Fibroblast of skin of scalp (primary cell): Measurements from ENCODE around the gene SLC12A7.

Experiments used
- DNase-seq: peaks from one replicate; pipeline ENCODE4 v3.0.0-alpha.2; 2013

Gene SLC12A7

GRCh38 chr5:1017056-1017455, 94.8 kb downstream of the SLC12A7 start:
- no peak for DNase-seq

GRCh38 chr5:1016476-1016875, 95.4 kb downstream of the SLC12A7 start:
- DNase-seq: no peak

- no peak for DNase-seq
Observed at GRCh38 chr5:1016036-1016435, 95.8 kb downstream of the SLC12A7 start.

DNA sequence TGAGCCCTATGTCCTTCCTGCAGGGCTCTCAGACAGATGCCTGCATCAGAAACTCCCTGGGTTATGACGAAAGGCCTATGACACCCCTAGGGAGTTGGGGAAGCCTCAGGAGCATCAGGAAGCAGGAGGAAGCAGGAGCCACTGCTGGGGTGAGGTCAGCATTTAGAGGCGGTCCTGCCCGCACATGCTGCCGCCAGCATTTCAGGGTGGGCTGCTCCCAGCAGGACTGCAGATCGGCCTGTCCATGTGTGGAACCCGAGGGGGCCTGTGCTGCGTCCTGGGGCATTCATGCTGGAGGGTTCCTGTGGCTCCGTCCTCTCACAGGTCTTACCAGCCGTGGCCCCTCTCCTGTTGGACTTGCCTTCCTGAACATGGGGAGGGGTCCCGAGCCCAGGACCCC, 96.4 kb downstream of the SLC12A7 start:
- no peak for DNase-seq

- no peak for DNase-seq
Observed at GRCh38 chr5:1014781-1015221, 97.1 kb downstream of the SLC12A7 start.

DNA sequence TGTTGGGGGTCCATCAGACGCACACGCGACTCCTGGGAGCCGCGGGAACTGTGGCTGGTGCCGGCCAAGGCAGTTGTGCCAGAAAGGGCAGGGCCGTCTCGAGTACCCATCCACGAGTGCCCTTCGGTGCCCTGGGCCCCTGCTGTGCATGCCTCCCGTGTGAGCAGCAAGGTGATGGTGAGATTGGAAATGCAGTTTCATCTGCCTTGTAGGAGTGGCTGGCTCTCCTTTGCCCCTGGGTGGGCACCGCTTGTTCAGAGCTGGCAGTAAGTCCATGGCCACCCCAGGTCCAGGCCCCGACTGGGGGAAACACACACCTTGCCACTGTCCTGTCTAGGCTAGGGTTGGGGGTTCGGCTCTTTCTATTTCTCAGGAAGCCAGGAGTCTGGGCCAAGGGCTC, 97.5 kb downstream of the SLC12A7 start:
- DNase-seq: no peak

GRCh38 chr5:1013948-1014301, 97.9 kb downstream of the SLC12A7 start:
- no peak for DNase-seq

GRCh38 chr5:1013238-1013947, 98.5 kb downstream of the SLC12A7 start:
- DNase-seq: no peak

DNA sequence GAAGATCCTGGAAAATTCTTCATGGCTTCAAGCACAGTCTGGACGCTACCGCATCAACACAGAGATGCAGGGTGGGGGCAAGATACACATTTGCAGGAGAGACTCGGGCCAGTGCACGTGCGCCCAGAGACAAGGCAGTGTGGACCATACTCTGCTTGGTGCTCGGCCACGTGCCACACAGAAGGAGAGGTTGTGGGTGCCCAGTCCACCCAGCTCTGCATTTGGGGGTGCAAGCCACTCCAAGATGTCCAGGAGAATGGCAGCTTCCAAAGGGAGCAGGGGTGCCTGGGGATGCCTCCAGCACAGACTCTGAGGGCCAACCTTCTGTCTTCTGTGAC, 99.0 kb downstream of the SLC12A7 start:
- no peak for DNase-seq

- no peak for DNase-seq
Observed at GRCh38 chr5:1012313-1012841, 99.5 kb downstream of the SLC12A7 start.

GRCh38 chr5:1011741-1012312, 100.0 kb downstream of the SLC12A7 start:
- DNase-seq: no peak

GRCh38 chr5:1011226-1011631, 100.6 kb downstream of the SLC12A7 start:
- DNase-seq: no peak

DNA sequence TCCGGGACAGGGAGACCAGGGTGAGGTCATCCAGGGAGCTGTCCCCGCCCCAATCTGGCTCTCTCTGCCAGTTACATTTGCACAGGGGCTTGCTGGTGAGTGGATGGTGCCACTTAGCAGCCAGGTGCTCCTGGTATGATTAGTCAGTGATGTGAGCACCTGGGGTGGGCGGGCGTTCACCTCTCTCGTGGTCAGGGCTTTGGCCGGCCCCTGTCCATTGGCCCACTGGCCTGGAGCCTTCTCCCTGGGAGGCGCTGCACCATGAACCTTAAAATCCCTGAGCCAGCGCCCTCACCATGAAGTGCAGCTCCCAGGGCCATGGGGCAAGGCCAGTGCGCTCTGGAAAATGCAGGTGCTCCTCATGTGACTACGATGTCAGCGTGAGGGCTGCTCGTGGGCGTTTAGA, 101.2 kb downstream of the SLC12A7 start:
- DNase-seq: no peak

DNA sequence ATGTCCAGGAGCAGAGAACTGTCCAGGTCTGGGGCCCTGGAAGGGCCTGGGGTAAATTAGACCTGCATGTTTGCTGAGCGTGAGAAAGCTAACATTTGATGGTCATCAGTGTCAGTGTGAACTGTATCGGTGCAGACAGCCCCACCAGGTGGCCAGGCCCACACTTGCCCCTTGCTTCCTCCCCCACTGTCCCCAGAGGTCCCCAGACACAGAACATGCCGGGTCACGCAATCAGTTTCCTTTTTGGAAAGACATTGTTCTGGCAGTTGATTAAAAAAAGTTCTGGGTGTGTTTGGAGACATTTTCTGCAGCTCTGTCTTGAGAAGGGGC, 101.7 kb downstream of the SLC12A7 start:
- DNase-seq: no peak

- DNase-seq: no peak
Observed at GRCh38 chr5:1009359-1010180, 102.3 kb downstream of the SLC12A7 start.

DNA sequence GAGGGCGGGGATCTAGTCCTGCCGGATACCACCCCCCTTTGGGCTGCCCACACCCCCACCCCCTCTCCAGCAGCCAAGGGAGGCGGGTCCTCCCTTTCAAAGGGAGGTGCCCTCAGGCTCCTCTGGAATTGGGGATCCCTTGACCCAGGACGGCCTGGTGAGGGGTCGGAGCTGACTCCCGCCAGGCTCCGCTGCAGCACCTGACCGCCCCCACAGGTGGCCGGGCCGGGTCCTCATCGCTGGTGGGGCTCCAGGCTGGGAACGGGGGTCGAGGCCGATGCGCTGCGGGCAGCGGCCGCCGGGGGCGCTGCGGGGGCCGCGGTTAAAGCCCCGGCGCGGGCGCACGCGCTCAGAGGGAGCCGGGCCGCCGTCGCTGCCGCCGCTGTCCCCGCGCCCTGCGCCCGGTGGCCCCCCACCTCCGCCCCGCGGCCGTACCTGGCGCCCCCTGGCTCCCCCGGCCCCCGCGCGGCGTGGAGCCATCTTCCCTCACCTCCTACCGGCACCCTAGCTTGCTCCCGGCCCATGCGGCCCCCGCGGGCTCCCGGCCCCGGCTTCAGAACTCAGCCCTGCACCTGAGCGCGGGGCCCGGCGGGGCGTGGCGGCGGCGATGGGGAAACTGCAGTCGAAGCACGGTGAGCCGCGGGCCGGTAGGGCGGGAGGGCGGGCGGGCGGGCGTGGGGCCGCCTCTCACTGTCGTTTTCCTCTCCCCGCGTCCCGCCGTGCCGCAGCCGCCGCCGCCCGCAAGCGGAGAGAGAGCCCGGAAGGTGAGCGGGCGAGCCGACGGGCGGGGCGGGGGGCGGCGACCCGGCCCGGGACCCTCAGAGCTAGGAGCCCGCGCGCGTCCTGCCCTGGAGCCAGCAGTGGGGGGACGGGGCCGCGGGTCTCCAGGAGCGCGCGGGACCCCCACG, 103.2 kb downstream of the SLC12A7 start, which contains the start of gene NKD2:
Gene NKD2, plus strand, starts transcription at position 352 of the 908 bp plus-strand sequence. Its CDS starts 256 bp downstream, at position 608.
- no peak for DNase-seq

DNA sequence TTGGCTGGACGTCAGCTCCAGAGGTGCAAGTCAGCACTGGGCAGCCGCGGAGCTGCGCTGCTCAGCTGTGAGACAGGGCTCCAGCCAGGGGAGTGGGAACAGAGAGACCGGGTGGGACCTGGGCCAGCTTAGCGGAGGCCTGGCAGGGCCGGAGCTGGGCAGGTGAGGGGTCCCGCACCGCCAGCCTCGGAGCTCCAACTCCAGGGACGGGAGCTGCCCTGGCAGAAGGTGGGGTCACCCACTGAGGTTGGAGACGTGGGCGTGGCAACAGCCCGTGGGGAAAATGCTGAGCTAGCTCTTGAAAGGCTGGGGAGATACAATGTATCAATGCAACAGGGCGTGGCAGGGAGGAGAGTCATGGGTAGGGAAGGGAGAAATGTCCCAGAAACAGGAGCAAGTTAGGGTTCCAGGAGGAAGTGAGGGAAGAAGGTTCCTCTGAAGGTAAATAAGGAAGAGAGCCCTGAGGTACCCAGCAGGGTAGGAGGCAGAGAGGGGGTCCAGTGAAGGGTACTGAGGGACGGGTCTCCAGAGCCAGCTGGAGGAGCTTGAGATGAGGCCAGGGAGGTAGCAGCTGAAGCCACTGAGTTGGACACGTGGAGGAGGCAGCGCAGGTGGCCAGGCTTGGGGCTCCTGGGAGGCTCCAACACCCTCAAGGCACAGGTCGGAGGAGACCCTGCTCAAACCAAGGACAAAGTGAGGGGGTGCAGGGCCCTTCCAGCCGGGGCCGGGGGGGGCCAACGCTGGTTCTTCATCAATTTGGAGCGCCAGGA, 104.0 kb downstream of the SLC12A7 start:
- DNase-seq: no peak

- DNase-seq: no peak
Observed at GRCh38 chr5:1007221-1007680, 104.6 kb downstream of the SLC12A7 start.

DNA sequence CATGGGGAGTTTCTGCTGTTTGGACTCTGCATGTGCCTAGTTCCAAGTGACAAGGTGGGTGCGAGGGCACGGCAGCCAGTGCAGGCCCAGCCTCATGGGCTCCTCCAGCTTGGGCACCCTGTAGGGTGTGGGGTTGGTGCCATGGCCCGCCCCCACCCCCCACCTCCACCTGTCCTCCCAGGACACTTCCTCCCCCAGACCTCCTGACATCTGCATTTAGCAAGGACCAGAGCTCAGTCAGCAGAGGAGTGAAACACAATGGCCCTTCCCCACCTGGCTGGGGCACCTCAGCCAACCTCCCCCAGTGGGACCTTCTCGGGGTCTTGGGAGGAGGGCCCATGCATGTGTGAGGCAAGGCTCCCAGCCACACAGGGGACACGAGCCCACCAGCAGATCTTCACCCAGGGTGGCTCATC, 105.2 kb downstream of the SLC12A7 start:
- DNase-seq: no peak

- no peak for DNase-seq
Observed at GRCh38 chr5:1005904-1006655, 105.8 kb downstream of the SLC12A7 start.
